ENCODE measurements around the gene TBL1X.

- TF ChIP-seq POLR2AphosphoS5 (IDR thresholded peaks at IDR 0.05; ENCODE audit: low read depth, low read length) (no peak), TAF1 (IDR thresholded peaks at IDR 0.05; ENCODE audit: borderline replicate concordance, insufficient read depth, low read length) (no peak), SIN3A (IDR thresholded peaks at IDR 0.05; ENCODE audit: borderline replicate concordance, insufficient read depth, low read length) (no peak), FOXP2 (optimal IDR thresholded peaks at IDR 0.05; ENCODE audit: borderline replicate concordance, extremely low read depth, extremely low read length, insufficient read depth) (no peak)
- TF ChIP-seq, protein P1, sequence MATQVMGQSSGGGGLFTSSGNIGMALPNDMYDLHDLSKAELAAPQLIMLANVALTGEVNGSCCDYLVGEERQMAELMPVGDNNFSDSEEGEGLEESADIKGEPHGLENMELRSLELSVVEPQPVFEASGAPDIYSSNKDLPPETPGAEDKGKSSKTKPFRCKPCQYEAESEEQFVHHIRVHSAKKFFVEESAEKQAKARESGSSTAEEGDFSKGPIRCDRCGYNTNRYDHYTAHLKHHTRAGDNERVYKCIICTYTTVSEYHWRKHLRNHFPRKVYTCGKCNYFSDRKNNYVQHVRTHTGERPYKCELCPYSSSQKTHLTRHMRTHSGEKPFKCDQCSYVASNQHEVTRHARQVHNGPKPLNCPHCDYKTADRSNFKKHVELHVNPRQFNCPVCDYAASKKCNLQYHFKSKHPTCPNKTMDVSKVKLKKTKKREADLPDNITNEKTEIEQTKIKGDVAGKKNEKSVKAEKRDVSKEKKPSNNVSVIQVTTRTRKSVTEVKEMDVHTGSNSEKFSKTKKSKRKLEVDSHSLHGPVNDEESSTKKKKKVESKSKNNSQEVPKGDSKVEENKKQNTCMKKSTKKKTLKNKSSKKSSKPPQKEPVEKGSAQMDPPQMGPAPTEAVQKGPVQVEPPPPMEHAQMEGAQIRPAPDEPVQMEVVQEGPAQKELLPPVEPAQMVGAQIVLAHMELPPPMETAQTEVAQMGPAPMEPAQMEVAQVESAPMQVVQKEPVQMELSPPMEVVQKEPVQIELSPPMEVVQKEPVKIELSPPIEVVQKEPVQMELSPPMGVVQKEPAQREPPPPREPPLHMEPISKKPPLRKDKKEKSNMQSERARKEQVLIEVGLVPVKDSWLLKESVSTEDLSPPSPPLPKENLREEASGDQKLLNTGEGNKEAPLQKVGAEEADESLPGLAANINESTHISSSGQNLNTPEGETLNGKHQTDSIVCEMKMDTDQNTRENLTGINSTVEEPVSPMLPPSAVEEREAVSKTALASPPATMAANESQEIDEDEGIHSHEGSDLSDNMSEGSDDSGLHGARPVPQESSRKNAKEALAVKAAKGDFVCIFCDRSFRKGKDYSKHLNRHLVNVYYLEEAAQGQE (IDR thresholded peaks at IDR 0.05; ENCODE audit: insufficient read depth in 1 of 2, low read depth in 2 of 2, low read length in 2 of 2), result no peak
Measured at GRCh38 chrX:9515489-9515888, 50.6 kb downstream of the TBL1X start.
